K562 (cell line): Measurements from ENCODE around the gene EPHA7. TPM values are rescaled to one million over a fixed set of nuclear protein-coding genes. Genes with fewer than 3 reads are reported as not detected.

Source experiments
- ATAC-seq: fragments of 200-7000 bp; cut with Tn5 transposase; 3 replicates; pipeline ENCODE4 v1.9.1; 2020; ENCODE audit warnings: moderate library complexity
- BruUV-seq: library from RNA; stranded (reverse); fragments of 400-500 nt; replicated peaks from 2 replicates; lab custom pipeline; 2021; lab: Mats Ljungman, UMichigan
- CTCF ChIA-PET: fragments of 300-600 bp; formaldehyde crosslinking; extraction: SDS; loops from one replicate; lab custom pipeline; 2021; ENCODE audit warnings: low intra/inter-chr PET ratio; lab: Yijun Ruan, JAX
- POLR2A ChIA-PET: fragments of 300-600, 350-650 bp; sonication (Branson Sonifier 250); formaldehyde crosslinking; extraction: SDS; loops from one replicate; lab custom pipeline; 2021; ENCODE audit warnings: antibody characterized with exemption, inconsistent platforms; lab: Yijun Ruan, JAX
- DNase-seq, 4 experiments: peaks; one replicate each; pipeline versions ENCODE4 v3.0.0 to v3.0.0-alpha.2; 2011 to 2018; ENCODE audit warnings: low spot score in 3 of 4, mixed read lengths in 3 of 4; ENCODE audit errors: extremely low read depth in 1 of 4
- FAIRE-seq: peaks from 2 replicates; lab custom pipeline; 2011; peaks lifted over from hg19 to GRCh38; lab: Jason Lieb, UNC
- H2AFZ ChIP-seq: 2 replicates; pipeline ENCODE4 v1.6.0; 2011; ENCODE audit warnings: low read depth, low read length, control low read depth, inconsistent platforms
- H3K27ac ChIP-seq: fragments of 200-600 bp; 3 replicates; pipeline ENCODE4 v1.8.0; 2011; ENCODE audit warnings: low read depth, mild to moderate bottlenecking, control low read depth, inconsistent platforms, low read length, moderate library complexity, mixed read lengths; ENCODE audit errors: extremely low read depth
- H3K27me3 ChIP-seq, 2 experiments: fragments of 300-600 bp in 1 of 2; 2 replicates in 1 of 2; 3 replicates in 1 of 2; pipeline versions ENCODE4 v1.6.0 to v1.8.0; 2011; ENCODE audit warnings: inconsistent platforms in 2 of 2, low read length in 2 of 2, mild to moderate bottlenecking in 1 of 2, mixed read lengths in 1 of 2, moderate library complexity in 1 of 2; ENCODE audit not compliant: control insufficient read depth in 2 of 2, insufficient read depth in 2 of 2
- H3K36me3 ChIP-seq: fragments of 300-600 bp; 3 replicates; pipeline ENCODE4 v1.8.0; 2011; ENCODE audit warnings: mild to moderate bottlenecking, low read length, inconsistent platforms; ENCODE audit not compliant: control insufficient read depth, insufficient read depth
- H3K4me1 ChIP-seq, 2 experiments: fragments of 200-600 bp in 1 of 2; replicated peaks in 1 of 2; 2 replicates in 1 of 2; 3 replicates in 1 of 2; pipeline versions ENCODE4 v1.5.1 to v1.8.0; 2011; ENCODE audit warnings: inconsistent platforms in 2 of 2, low read length in 2 of 2, mild to moderate bottlenecking in 1 of 2, mixed read lengths in 1 of 2, moderate library complexity in 1 of 2; ENCODE audit not compliant: control insufficient read depth in 2 of 2, insufficient read depth in 2 of 2
- H3K4me2 ChIP-seq: 2 replicates; pipeline ENCODE4 v1.6.1; 2011; ENCODE audit warnings: low read length, control low read depth, inconsistent platforms, mixed read lengths; ENCODE audit not compliant: insufficient read depth
- H3K4me3 ChIP-seq: fragments of 200-600 bp; sonication (generic), shearing (Covaris generic); 2 replicates; pipeline ENCODE4 v1.5.1; 2016; ENCODE audit warnings: control low read depth, inconsistent platforms
- H3K79me2 ChIP-seq: fragments of 200-600 bp; 3 replicates; pipeline ENCODE4 v1.8.0; 2011; ENCODE audit warnings: low read length, inconsistent platforms; ENCODE audit not compliant: control insufficient read depth, insufficient read depth
- H3K9ac ChIP-seq, 2 experiments: 2 replicates each; pipeline versions ENCODE4 v1.6.0 to v1.6.1; 2011; ENCODE audit warnings: low read depth in 2 of 2, low read length in 2 of 2, control low read depth in 1 of 2, inconsistent platforms in 1 of 2, mild to moderate bottlenecking in 1 of 2, mixed read lengths in 1 of 2; ENCODE audit not compliant: insufficient read depth in 1 of 2
- H3K9me1 ChIP-seq: one replicate; pipeline ENCODE4 v1.6.0; 2011; ENCODE audit warnings: inconsistent platforms, mild to moderate bottlenecking, low read length, moderate library complexity; ENCODE audit not compliant: control insufficient read depth, insufficient read depth
- H3K9me3 ChIP-seq: replicated peaks from 2 replicates; pipeline ENCODE4 v1.5.1; 2011; ENCODE audit warnings: low read depth, low read length, inconsistent platforms; ENCODE audit not compliant: control insufficient read depth, insufficient read depth
- H4K20me1 ChIP-seq: replicated peaks from 2 replicates; pipeline ENCODE4 v1.6.1; 2011; ENCODE audit warnings: low read length, inconsistent platforms, mixed read lengths; ENCODE audit not compliant: control insufficient read depth, insufficient read depth
- ARID3B ChIP-seq: fragments of 250-450 bp; sonication (Bioruptor Pico); IDR thresholded peaks from 2 replicates; pipeline ENCODE4 v1.4.0; 2020; ENCODE audit warnings: borderline replicate concordance
- LARP7 ChIP-seq: fragments of 450-650 bp; IDR thresholded peaks from 2 replicates; pipeline ENCODE4 v1.6.1; 2016
- STAT6 ChIP-seq: sonication (generic); formaldehyde crosslinking; IDR thresholded peaks from 2 replicates; pipeline ENCODE4 v1.8.1; 2023; ENCODE audit warnings: mild to moderate bottlenecking, missing genetic modification reagents
- ZFX ChIP-seq: sonication (generic); formaldehyde crosslinking; IDR thresholded peaks from 2 replicates; pipeline ENCODE4 v1.8.0; 2022; ENCODE audit warnings: mild to moderate bottlenecking, missing genetic modification reagents, moderate library complexity
- ZNF121 ChIP-seq: sonication (generic); formaldehyde crosslinking; conservative IDR thresholded peaks from 2 replicates; pipeline ENCODE4 v1.8.0; 2022; ENCODE audit warnings: missing genetic modification reagents
- WGBS: fragments of 100-300 bp; shearing (Covaris generic); methylation state at CpG from one replicate; pipeline ENCODE4 v1.1.6; 2016; ENCODE audit warnings: low coverage, mixed read lengths; ENCODE audit not compliant: insufficient coverage; ENCODE audit errors: missing lambda C conversion rate; 5-methylcytosine and 5-hydroxymethylcytosine counted together
- in situ Hi-C: fragments of 300-500 bp; cut with MboI; formaldehyde crosslinking; loops from 4 replicates; pipeline ENCODE4 v1.15.0; 2018; ENCODE audit warnings: inconsistent platforms, mixed read lengths
- intact Hi-C: fragments of 100-400 bp; cut with micrococcal nuclease; formaldehyde crosslinking; loops from 2 replicates; pipeline ENCODE4 v1.14.2; 2022
- polyA plus RNA-seq, 8 experiments: library from polyadenylated mRNA; depleted of rRNA in 4 of 8; stranded (reverse) in 5 of 8; unstranded in 3 of 8; fragments of >200 nt; fragmentation: Nextera tagmentation in 2 of 8; fragmentation: Illumina TruSeq in 1 of 8; extraction: Ambion mirVana in 2 of 8; extraction: Trizol in 1 of 8; gene quantifications; 2 replicates each; pipeline versions ENCODE4 v1.2.1 to v1.2.3, GENCODE V29; 2011 to 2014; ENCODE audit warnings: inconsistent platforms in 1 of 8, missing spikeins in 1 of 8
- total RNA-seq, 7 experiments: library from RNA; depleted of rRNA in 6 of 7; stranded (reverse); fragments of >200 nt in 6 of 7; fragmentation: Illumina TruSeq in 2 of 7; extraction: Trizol in 2 of 7; gene quantifications; 2 replicates each; pipeline versions ENCODE4 v1.2.1 to v1.2.3, GENCODE V29; 2011 to 2021; ENCODE audit warnings: low replicate concordance in 1 of 7

EPHA7 gene
- total and polyA plus RNA-seq, 9 of the 15 experiments (the other 6 are each of a cell fraction or from before 2014, with no cell fraction given), result not detected

GRCh38 chr6:93322651-93323050, 96.7 kb downstream of the EPHA7 start:
- ATAC-seq (no peak), FAIRE-seq (no peak), DNase-seq (no peak)
- Histone ChIP-seq H3K36me3 (no peaks in the 10 kb centered on the region), H2AFZ (no peak overlapping the region), H3K79me2 (no peaks in the 10 kb centered on the region), H3K27me3 (no peaks in the 10 kb centered on the region), H3K4me3 (no peak overlapping the region), H4K20me1 (no peaks in the 10 kb centered on the region), H3K27ac (no peak overlapping the region), H3K4me2 (no peak overlapping the region), H3K9me3 (no peaks in the 10 kb centered on the region), H3K4me1 (no peaks in the 10 kb centered on the region), H3K9me1 (no peaks in the 10 kb centered on the region), H3K9ac (no peak overlapping the region)
- intact Hi-C loops (no loop called here), in situ Hi-C loops (no loop called here)
- CTCF ChIA-PET, result no interaction called here
- TF ChIP-seq ZFX (CRISPR knock-in tag) (no peak), ZNF121 (no peak), LARP7 (no peak)
- WGBS, result 0% methylated on average over 1 of the region's 1 CpG
- no TSS peak for BruUV-seq
- POLR2A ChIA-PET, result no interaction called here

- DNase-seq (no peak), FAIRE-seq (no peak), ATAC-seq (no peak)
- Histone ChIP-seq H3K27me3 (no peaks in the 10 kb centered on the region), H3K9me1 (no peaks in the 10 kb centered on the region), H2AFZ (no peak overlapping the region), H3K27ac (no peak overlapping the region), H3K36me3 (no peaks in the 10 kb centered on the region), H4K20me1 (no peaks in the 10 kb centered on the region), H3K79me2 (no peaks in the 10 kb centered on the region), H3K4me1 (no peaks in the 10 kb centered on the region), H3K9me3 (no peaks in the 10 kb centered on the region), H3K9ac (no peak overlapping the region), H3K4me2 (no peak overlapping the region), H3K4me3 (no peak overlapping the region)
- intact Hi-C loops (no loop called here), in situ Hi-C loops (no loop called here)
- no TSS peak for BruUV-seq
- POLR2A ChIA-PET, result no interaction called here
- 0% methylated on average over 2 of the region's 2 CpGs for WGBS
- CTCF ChIA-PET, result no interaction called here
- TF ChIP-seq ARID3B (CRISPR knock-in tag) (no peak), STAT6 (CRISPR knock-in tag) (no peak)
These were observed 100.1 kb downstream of the EPHA7 start for GRCh38 chr6:93319304-93319703.
